Lower leg skin (tissue), 3 donors: ENCODE data around the gene USP7.

Source experiments
- CTCF ChIP-seq, 3 donors: fragments of 450-650 bp; IDR thresholded peaks; one replicate each; pipeline ENCODE4 v1.5.1; 2016; ENCODE audit warnings: antibody characterized with exemption in 3 of 3, mild to moderate bottlenecking in 3 of 3, moderate library complexity in 2 of 3
- POLR2A ChIP-seq, 2 donors: fragments of 450-650 bp; IDR thresholded peaks; one replicate each; pipeline ENCODE4 v1.6.1; 2016 to 2017; ENCODE audit warnings: antibody characterized with exemption in 2 of 2, mild to moderate bottlenecking in 1 of 2, moderate library complexity in 1 of 2

- TF ChIP-seq CTCF (IDR thresholded peaks at IDR 0.05) (no peak), POLR2A (IDR thresholded peaks at IDR 0.05) (no peak)
Measured at GRCh38 chr16:8854298-8854948, 109.3 kb downstream of the USP7 start.
